ENCODE data around the gene CRIP2.

The CRIP2 gene

GRCh38 chr14:105455766-105456660, 18.6 kb upstream of the CRIP2 start:
- DNase-seq (ENCODE audit: low read depth) = no peak
- TF ChIP-seq CTCF (conservative IDR thresholded peaks at IDR 0.05; ENCODE audit: low read length) = no peak
- H3K4me3 ChIP-seq (ENCODE audit: low read length) = no peak overlapping the region

- no peak for DNase-seq (ENCODE audit: low read depth)
- H3K4me3 ChIP-seq (ENCODE audit: low read length) = no peak overlapping the region
- no peak for TF ChIP-seq CTCF (conservative IDR thresholded peaks at IDR 0.05; ENCODE audit: low read length)
Observed at GRCh38 chr14:105456736-105457617, 17.6 kb upstream of the CRIP2 start.

GRCh38 chr14:105458010-105458409, 16.6 kb upstream of the CRIP2 start:
- H3K4me3 ChIP-seq (ENCODE audit: low read length) = no peak overlapping the region
- no peak for TF ChIP-seq CTCF (conservative IDR thresholded peaks at IDR 0.05; ENCODE audit: low read length)
- DNase-seq (ENCODE audit: low read depth) = no peak

GRCh38 chr14:105458571-105458970, 16.1 kb upstream of the CRIP2 start:
- H3K4me3 ChIP-seq (ENCODE audit: low read length) = no peak overlapping the region
- no peak for TF ChIP-seq CTCF (conservative IDR thresholded peaks at IDR 0.05; ENCODE audit: low read length)
- no peak for DNase-seq (ENCODE audit: low read depth)

- no peak overlapping the region for H3K4me3 ChIP-seq (ENCODE audit: low read length)
- no peak for DNase-seq (ENCODE audit: low read depth)
- no peak for TF ChIP-seq CTCF (conservative IDR thresholded peaks at IDR 0.05; ENCODE audit: low read length)
Observed at GRCh38 chr14:105460116-105460515, 14.5 kb upstream of the CRIP2 start.

- no peak for TF ChIP-seq CTCF (conservative IDR thresholded peaks at IDR 0.05; ENCODE audit: low read length)
- H3K4me3 ChIP-seq (ENCODE audit: low read length) = no peak overlapping the region
- no peak for DNase-seq (ENCODE audit: low read depth)
Observed at GRCh38 chr14:105460616-105461015, 14.0 kb upstream of the CRIP2 start.
